Fibroblast of peridontal ligament (primary cell): ENCODE results near the gene AFP.
"Not testable (repeated sequence)": the region's sequence is repeated elsewhere in the genome, so short reads cannot be mapped to it uniquely, and the experiment has no call there.

Source experiments
- DNase-seq: peaks from one replicate; pipeline ENCODE4 v3.0.0-alpha.2; 2010; ENCODE audit errors: extremely low read depth

AFP gene

DNA sequence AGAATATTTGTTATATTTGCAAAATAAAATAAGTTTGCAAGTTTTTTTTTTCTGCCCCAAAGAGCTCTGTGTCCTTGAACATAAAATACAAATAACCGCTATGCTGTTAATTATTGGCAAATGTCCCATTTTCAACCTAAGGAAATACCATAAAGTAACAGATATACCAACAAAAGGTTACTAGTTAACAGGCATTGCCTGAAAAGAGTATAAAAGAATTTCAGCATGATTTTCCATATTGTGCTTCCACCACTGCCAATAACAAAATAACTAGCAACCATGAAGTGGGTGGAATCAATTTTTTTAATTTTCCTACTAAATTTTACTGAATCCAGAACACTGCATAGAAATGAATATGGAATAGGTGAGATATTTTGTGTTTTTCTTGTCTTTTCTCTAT is at the start of gene AFP:
Gene AFP (plus strand): TSS at position 238 of the 400 bp plus-strand sequence. CDS start 42 bp downstream, at position 280.
- DNase-seq = no peak

DNA sequence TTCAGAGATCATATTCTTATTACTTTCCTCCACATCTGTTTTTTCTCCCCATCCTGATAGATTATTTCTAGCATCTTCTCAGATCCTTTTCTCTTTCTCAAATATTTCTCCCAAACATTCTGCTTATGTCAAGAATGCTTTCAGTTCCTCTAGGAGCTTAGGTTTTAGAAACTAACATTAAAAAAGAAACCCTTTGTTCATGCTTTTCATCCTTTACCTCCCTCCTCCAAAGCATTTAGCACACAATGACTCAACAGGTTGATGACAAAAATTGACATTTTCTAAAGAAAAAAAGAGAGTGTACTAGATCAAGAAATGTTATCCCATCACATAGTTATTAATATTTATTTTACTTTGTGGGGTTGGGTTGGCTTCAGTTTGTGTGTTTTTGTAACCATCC is 48.5 kb upstream of the AFP start:
- DNase-seq = no peak

DNA sequence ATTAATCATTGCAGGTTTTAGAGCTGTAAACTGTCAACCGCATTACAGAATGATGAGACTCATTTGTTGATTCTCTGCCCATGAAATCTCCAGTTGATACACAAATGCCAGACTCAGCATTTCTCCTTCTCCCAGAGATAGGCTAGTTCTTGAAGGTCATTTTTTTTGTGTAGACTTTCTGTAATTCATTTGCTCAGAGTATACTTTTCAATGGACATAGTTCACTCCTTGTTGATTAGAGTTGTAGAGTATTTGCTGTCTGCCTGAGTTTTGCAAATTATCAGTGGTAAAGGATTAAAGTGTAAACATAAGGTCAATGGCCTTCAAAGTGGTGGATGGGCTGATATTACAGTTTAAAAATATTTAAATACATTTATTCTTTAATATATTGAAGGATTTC is 47.1 kb upstream of the AFP start:
- DNase-seq = no peak

DNA sequence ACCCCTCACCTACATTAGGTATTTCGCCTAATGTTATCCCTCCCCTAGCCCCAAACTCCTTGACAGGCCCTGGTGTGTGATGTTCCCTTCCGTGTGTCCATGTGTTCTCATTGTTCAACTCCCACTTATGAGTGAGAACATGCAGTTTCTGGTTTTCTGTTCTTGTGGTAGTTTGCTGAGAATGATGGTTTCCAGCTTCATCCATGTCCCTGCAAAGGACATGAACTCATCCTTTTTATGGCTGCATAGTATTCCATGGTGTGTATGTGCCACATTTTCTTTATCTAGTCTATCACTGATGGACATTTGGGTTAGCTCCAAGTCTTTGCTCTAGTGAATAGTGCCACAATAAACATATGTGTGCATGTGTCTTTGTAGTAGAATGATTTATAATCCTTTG is 46.4 kb upstream of the AFP start:
- not testable (repeated sequence) for DNase-seq

DNA sequence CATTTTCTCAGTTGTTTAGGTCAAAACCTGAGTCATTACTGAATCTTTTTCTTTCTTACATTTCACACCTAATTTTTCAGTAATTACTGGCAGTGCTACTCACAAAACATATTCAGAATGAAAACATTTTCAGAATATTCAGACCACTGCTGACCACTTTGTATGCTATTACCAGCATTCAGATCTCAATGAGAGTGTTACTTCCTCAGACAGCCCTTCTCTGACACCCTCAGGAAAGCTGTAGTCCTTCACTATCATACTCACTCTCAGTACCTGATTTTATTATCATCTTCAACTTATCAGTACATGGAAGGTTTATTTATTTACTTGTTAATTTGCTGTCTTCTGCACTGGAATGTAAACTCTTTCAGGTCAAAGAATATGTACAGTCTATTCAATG is 44.2 kb upstream of the AFP start:
- no peak for DNase-seq

DNA sequence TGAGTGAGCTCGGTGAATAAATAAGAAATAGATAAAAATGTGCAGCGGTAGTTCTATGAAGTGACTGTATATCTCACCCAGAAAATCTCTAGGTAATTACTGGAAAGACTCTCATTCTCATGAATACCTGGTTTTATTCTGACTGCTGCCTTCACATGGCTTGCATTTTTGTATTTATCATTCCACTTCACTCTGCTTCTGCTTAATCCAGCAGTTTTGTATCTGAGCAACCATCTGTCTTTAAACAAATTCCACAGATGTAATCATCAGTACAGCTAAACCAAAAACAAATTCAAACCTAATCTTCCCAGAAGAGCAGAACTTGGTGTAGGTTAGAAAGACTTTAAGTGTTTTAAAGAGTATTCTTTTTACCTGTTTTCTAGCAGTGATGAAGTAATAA is 43.1 kb upstream of the AFP start:
- no peak for DNase-seq

DNA sequence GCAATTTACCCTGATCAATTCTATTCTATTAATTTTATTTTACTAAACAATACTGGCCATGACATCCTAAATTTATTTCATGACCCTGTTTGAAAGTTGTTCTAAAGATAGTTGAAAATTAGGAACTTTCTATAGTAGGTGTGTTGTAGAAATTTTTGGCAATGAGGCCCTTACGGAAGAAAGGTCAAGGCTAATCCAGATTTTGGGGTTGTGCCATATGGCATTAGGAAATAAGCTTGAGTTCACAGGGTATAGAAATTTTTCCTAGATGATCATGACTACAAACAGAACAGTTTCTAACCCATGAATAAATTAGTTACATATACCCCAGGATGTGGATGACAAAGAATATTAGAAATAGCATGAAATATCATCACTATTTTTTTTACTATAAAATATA is 39.7 kb upstream of the AFP start:
- DNase-seq = no peak

DNA sequence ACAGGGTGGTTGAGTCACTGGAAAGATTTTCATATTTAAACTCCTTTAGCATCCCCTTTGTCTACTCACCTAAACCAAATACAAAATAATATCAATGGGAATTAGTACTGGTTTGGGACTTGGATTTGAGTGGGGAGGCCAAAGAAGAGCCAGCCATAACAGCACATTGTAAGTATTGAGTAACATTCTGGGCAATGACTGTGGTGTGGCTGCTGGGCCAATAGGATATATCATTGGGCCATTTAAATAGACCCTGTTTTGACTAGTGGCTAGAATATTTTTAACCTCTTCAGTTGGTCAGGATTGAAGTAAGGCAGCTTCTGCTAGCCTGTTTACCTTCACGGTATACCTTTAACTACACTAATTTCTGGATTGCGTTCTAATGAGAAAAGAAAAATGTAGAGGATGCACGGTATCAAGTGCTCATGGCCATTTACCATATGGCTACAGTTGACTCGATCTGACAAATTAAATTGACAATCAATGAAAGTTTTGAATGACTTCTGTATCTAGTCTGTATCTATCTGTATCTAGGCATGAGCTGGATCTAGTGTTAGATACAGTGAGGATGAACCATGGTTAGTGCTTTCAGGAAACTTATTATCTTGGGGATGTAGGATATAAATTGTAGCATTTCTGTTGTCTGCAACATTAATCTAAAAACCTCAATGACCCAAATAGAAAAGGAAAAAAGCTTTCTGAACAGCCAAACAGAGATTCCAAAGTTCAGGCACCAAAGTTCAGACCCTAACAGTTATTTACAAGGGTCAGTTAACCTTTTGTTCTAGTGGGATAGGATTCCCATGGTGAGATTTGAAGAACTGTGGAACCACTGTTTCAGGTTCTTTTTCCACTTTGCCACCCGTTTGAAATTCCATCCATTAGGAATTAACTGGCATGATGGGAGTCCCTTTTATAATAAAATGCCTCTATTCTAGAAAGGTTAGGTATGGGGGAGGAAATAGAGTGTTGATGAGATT is 38.7 kb upstream of the AFP start:
- no peak for DNase-seq

DNA sequence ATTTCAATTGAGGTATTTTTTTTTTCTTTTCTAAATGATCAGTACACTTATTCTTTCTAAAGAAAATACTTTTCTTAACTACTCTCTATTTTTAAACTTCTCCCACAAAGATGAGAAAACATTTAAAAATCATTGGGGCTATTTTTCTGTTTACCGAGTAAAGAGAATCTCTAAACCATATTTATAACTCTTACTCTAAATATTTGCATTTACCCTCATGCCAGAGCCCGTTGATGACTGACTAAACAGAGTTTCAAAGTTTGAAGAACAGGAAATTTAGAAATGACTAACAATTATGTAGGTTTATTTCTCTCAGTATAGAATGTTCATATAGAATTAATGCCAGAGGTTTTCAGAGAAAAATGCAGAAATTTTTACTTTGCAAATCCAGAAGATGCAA is 34.6 kb upstream of the AFP start:
- no peak for DNase-seq

DNA sequence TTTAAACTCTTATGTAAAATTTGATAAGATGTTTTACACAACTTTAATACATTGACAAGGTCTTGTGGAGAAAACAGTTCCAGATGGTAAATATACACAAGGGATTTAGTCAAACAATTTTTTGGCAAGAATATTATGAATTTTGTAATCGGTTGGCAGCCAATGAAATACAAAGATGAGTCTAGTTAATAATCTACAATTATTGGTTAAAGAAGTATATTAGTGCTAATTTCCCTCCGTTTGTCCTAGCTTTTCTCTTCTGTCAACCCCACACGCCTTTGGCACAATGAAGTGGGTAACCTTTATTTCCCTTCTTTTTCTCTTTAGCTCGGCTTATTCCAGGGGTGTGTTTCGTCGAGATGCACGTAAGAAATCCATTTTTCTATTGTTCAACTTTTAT is 32.0 kb upstream of the AFP start, which contains the start of gene ALB:
Gene ALB (plus strand): TSS at position 246 of the 400 bp plus-strand sequence. CDS start 41 bp downstream, at position 287.
- DNase-seq = no peak

DNA sequence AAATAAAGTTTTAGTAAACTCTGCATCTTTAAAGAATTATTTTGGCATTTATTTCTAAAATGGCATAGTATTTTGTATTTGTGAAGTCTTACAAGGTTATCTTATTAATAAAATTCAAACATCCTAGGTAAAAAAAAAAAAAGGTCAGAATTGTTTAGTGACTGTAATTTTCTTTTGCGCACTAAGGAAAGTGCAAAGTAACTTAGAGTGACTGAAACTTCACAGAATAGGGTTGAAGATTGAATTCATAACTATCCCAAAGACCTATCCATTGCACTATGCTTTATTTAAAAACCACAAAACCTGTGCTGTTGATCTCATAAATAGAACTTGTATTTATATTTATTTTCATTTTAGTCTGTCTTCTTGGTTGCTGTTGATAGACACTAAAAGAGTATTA is 31.6 kb upstream of the AFP start:
- DNase-seq = no peak

DNA sequence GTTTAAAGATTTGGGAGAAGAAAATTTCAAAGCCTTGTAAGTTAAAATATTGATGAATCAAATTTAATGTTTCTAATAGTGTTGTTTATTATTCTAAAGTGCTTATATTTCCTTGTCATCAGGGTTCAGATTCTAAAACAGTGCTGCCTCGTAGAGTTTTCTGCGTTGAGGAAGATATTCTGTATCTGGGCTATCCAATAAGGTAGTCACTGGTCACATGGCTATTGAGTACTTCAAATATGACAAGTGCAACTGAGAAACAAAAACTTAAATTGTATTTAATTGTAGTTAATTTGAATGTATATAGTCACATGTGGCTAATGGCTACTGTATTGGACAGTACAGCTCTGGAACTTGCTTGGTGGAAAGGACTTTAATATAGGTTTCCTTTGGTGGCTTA is 30.9 kb upstream of the AFP start:
- DNase-seq = no peak

DNA sequence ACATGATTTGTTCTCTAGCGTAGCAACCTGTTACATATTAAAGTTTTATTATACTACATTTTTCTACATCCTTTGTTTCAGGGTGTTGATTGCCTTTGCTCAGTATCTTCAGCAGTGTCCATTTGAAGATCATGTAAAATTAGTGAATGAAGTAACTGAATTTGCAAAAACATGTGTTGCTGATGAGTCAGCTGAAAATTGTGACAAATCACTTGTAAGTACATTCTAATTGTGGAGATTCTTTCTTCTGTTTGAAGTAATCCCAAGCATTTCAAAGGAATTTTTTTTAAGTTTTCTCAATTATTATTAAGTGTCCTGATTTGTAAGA is 29.5 kb upstream of the AFP start:
- DNase-seq = no peak

DNA sequence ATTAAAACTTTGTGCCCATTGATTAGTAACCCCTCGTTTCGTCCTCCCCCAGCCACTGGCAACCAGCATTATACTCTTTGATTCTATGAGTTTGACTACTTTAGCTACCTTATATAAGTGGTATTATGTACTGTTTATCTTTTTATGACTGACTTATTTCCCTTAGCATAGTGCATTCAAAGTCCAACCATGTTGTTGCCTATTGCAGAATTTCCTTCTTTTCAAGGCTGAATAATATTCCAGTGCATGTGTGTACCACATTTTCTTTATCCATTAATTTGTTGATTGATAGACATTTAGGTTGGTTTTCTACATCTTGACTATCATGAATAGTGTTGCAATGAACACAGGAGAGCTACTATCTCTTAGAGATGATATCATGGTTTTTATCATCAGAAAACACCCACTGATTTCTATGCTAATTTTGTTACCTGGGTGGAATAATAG is 28.8 kb upstream of the AFP start:
- no peak for DNase-seq

DNA sequence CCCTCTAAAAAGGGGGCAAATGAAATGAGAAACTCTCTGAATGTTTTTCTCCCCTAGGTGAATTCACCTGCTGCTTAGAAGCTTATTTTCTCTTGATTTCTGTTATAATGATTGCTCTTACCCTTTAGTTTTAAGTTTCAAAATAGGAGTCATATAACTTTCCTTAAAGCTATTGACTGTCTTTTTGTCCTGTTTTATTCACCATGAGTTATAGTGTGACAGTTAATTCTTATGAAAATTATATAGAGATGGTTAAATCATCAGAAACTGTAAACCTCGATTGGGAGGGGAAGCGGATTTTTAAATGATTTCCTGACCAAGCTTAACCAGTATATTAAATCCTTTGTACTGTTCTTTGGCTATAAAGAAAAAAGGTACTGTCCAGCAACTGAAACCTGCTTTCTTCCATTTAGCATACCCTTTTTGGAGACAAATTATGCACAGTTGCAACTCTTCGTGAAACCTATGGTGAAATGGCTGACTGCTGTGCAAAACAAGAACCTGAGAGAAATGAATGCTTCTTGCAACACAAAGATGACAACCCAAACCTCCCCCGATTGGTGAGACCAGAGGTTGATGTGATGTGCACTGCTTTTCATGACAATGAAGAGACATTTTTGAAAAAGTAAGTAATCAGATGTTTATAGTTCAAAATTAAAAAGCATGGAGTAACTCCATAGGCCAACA is 27.7 kb upstream of the AFP start:
- no peak for DNase-seq

DNA sequence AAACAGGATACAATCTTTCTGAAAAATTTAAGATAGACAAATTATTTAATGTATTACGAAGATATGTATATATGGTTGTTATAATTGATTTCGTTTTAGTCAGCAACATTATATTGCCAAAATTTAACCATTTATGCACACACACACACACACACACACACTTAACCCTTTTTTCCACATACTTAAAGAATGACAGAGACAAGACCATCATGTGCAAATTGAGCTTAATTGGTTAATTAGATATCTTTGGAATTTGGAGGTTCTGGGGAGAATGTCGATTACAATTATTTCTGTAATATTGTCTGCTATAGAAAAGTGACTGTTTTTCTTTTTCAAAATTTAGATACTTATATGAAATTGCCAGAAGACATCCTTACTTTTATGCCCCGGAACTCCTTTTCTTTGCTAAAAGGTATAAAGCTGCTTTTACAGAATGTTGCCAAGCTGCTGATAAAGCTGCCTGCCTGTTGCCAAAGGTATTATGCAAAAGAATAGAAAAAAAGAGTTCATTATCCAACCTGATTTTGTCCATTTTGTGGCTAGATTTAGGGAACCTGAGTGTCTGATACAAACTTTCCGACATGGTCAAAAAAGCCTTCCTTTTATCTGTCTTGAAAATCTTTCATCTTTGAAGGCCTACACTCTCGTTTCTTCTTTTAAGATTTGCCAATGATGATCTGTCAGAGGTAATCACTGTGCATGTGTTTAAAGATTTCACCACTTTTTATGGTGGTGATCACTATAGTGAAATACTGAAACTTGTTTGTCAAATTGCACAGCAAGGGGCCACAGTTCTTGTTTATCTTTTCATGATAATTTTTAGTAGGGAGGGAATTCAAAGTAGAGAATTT is 26.8 kb upstream of the AFP start:
- no peak for DNase-seq

DNA sequence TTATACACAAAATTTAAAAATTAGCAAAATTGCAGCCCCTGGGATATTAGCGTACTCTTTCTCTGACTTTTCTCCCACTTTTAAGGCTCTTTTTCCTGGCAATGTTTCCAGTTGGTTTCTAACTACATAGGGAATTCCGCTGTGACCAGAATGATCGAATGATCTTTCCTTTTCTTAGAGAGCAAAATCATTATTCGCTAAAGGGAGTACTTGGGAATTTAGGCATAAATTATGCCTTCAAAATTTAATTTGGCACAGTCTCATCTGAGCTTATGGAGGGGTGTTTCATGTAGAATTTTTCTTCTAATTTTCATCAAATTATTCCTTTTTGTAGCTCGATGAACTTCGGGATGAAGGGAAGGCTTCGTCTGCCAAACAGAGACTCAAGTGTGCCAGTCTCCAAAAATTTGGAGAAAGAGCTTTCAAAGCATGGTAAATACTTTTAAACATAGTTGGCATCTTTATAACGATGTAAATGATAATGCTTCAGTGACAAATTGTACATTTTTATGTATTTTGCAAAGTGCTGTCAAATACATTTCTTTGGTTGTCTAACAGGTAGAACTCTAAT is 26.0 kb upstream of the AFP start:
- DNase-seq = no peak

DNA sequence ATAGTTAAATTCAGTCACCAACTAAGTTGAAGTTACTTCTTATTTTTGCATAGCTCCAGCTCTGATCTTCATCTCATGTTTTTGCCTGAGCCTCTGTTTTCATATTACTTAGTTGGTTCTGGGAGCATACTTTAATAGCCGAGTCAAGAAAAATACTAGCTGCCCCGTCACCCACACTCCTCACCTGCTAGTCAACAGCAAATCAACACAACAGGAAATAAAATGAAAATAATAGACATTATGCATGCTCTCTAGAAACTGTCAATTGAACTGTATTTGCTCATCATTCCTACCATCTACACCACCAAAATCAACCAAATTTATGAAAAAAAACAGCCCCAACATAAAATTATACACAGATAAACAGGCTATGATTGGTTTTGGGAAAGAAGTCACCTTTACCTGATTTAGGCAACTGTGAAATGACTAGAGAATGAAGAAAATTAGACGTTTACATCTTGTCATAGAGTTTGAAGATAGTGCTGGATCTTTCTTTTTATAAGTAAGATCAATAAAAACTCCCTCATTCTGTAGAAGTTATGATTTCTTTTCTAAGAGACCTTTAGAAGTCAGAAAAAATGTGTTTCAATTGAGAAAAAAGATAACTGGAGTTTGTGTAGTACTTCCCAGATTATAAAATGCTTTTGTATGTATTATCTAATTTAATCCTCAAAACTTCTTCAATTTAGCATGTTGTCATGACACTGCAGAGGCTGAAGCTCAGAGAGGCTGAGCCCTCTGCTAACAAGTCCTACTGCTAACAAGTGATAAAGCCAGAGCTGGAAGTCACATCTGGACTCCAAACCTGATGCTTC is 24.9 kb upstream of the AFP start:
- DNase-seq = no peak

DNA sequence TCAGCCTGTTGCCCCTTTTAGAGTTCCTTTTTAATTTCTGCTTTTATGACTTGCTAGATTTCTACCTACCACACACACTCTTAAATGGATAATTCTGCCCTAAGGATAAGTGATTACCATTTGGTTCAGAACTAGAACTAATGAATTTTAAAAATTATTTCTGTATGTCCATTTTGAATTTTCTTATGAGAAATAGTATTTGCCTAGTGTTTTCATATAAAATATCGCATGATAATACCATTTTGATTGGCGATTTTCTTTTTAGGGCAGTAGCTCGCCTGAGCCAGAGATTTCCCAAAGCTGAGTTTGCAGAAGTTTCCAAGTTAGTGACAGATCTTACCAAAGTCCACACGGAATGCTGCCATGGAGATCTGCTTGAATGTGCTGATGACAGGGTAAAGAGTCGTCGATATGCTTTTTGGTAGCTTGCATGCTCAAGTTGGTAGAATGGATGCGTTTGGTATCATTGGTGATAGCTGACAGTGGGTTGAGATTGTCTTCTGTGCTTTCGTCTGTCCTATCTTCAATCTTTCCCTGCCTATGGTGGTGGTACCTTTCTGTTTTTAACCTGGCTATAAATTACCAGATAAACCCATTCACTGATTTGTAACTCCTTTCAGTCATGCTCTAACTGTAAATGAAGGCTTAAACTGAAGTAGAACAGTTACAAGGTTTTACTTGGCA is 24.1 kb upstream of the AFP start:
- no peak for DNase-seq

DNA sequence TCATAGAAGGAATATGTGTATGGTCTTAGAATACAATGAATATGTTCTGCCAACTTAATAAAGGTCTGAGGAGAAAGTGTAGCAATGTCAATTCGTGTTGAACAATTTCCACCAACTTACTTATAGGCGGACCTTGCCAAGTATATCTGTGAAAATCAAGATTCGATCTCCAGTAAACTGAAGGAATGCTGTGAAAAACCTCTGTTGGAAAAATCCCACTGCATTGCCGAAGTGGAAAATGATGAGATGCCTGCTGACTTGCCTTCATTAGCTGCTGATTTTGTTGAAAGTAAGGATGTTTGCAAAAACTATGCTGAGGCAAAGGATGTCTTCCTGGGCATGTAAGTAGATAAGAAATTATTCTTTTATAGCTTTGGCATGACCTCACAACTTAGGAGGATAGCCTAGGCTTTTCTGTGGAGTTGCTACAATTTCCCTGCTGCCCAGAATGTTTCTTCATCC is 22.7 kb upstream of the AFP start:
- no peak for DNase-seq
